GM18870 (cell line): ENCODE data around the gene PACRG.

Experiments
- ATAC-seq: cut with Tn5 transposase; IDR thresholded peaks from one replicate; pipeline ENCODE4 v1.9.1; 2021; ENCODE audit warnings: moderate library complexity; ENCODE audit not compliant: unreplicated experiment

Gene PACRG

DNA sequence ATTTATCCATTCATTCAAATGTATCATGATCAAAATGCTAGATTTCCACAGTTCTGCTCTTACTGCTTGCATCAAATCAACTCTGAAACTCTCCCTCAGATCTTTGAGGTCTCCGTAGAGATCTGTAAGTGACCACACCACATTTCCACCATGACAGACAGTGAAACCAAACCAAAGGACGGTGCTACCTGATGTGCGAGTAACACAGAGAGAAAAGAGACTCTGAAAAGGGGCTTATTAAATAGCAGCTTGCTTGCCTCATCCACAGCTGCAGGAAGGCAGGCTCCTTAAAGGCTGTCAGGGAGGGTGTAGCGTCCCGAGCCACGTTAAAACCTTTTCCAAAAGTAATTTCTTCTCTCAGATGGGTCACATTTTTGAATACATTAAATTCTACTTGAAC lies 335.8 kb downstream of the PACRG start:
- ATAC-seq, result no peak

GRCh38 chr6:163064397-163064796 lies 336.6 kb downstream of the PACRG start:
- no peak for ATAC-seq

DNA sequence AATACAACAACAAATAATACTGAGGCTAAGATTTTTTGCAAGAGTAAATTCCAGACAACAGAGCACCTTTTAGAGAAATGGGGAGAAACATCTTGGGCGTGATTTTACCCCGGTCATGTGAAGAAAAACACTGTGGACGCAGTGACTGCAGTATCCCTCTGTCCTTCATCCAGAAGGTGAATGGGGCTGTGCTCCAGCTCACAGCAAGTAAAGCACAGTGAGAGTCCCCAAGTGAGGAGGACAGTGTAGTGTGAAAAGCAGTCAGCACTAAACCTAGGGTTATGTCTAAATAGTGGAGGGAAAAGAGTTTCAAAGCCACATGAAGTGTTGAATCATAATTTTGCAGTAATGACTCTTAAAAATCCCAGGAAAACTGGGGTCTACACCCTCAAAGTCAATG lies 338.4 kb downstream of the PACRG start:
- no peak for ATAC-seq

DNA sequence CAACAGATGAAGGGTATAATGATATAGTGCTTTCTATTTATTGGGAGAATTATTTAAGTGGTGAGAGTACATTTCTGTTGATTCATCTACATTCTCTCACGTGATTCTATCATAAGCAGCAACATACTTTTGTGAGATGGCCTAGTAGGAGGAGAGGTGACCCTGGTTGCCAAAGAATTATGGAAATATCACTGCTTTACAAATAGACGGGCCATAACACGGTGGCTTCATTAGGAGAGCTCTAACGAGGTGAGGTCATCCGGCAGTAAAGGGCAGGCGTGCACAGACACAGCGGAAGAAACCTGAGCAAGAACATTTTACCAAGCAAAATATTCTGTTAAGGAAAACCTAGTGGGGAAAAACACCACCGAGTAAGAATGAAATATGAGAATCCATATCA lies 349.4 kb downstream of the PACRG start:
- no peak for ATAC-seq

GRCh38 chr6:163078712-163079111 lies 350.9 kb downstream of the PACRG start:
- no peak for ATAC-seq

DNA sequence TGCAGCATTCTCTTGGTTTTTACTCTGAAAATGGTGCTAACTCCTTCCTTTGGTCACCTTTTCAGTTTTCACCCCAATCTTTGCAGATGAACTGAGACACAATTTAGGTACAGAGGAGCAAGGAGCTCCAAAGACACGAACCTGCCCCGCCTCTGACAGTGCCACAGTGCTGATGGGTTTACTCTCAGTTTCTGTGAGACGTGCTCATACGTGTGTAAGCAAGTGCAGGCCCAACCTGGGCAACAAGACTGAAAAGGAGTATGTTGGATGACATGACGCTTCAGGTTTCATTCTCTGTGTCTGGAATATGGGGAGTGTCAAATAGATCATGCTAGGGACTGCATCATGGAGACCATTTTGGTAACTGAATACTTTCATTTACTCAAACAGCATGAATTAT lies 352.5 kb downstream of the PACRG start:
- no peak for ATAC-seq

DNA sequence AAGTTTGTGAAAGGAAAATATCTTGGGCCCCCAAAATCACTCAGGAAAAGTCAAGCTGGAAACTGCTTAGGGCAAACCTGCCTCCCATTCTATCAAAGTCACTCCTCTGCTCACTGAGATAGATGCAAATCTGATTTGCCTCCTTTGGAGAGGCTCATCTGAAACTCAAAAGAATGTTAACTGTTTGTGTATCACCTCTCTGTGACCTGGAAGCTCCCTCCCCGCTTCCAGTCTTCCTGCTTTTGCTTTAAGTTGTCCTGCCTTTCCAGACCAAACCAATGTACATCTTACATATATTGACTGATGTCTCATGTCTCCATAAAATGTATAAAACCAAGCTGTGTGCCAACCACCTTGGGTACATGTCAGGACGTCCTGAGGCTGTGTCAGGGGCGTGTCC lies 355.4 kb downstream of the PACRG start:
- ATAC-seq, result no peak

GRCh38 chr6:163085426-163085825 lies 357.7 kb downstream of the PACRG start:
- ATAC-seq, result no peak

DNA sequence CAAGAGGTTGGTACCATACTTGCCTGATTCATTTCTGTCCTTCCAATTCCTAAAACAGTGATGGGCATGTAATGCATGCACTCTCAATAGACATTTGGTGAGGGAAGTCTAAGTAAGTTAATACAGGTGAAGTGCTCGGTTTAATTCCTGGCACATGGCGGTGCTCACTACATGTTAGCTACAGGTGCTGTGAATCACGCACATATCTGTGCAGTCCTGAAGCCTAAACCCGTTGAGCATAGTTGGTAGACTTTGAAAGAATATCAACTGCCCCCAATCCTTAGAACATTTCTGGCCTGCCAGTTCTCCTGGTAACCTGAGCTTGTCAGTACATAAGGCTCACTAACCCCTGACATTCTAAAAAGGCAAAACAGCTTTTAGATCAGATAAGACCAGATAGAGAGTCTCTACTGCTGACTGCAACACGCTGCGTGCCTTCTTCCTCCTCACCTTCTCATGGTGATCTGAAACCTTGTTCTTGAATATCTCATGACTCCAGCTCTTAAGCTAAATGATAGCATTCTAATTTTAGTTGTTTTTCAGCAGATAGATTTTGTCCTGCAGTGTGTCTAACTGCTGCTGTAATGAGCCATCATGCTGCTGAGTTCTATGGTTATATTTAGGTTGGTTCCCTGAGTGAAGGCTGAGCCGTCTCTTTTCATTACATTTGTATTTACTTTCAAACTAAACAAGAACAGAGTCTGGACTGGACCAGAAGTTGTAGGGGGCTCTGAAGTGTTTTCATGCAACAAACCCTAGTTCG lies 358.3 kb downstream of the PACRG start:
- ATAC-seq, result no peak

- no peak for ATAC-seq
These were observed 358.8 kb downstream of the PACRG start for GRCh38 chr6:163086624-163086920.

- no peak for ATAC-seq
These were observed 360.2 kb downstream of the PACRG start for GRCh38 chr6:163087981-163088380.

DNA sequence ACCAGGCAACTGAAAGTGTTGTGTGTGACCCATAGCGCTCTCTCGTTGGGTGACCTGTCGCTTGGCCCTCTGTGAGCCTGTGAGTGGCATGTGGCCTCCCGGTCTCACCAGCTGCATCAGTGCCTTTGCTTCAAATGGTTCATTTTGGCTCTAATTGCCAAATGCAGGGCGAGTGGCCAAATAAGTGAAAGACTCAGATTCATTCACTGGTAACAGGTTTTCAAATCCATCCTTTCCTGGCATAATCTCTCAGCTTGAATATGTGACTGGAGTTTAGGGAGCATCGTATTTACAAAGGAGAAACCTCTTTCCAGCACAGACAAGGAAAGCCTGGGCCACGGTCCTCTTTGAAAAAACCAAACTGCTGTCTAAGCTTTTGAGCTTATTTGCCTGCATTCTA lies 365.1 kb downstream of the PACRG start:
- ATAC-seq, result no peak

GRCh38 chr6:163094881-163095280 lies 367.1 kb downstream of the PACRG start:
- ATAC-seq, result no peak

DNA sequence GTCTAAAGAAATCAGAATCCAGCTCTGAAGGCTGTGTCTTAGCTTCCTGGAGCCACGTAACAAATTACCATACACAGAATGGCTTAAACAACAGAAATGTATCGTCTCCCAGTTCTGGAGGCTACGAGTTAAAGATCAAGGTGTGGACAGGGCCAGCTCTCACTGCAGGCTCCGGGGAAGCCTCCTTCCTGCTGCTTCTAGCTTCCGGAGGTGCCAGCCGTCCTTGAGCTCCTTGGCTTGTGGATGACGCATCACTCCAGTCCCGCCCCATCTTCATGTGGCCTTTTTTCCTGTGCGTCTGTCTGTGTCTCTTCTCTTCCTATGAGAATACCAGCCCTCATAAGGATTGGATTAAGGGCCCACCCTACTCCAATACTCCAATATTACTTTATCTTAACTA lies 367.6 kb downstream of the PACRG start:
- no peak for ATAC-seq

DNA sequence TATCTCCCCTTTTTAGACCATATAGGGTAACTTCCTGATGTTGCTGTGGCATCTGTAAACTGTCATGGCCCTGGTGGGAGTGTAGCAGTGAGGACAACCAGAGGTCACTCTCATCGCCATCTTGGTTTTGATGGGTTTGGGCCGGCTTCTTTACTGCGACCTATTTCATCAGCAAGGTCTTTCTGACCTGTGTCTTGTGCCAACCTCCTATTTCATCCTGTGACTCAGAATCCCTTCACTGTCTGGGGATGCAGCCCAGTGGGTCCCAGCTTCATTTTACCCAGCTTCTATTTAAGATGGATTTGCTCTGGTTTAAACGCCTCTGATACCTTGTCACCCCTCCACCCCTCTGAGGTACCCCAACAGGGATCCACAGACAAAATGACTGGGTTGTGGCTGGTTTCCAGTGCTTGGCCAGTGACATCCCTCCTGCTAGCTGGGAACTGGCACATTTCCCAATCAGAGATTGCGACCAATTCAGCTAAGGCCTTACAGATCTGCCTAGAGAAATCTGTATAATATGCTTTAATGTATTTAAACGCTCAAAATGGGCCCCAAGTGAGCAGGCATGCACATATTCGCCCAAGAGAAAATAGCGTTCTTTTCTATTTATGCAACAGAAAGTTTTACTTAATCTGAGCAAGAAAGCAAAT lies 371.2 kb downstream of the PACRG start:
- ATAC-seq, result no peak

DNA sequence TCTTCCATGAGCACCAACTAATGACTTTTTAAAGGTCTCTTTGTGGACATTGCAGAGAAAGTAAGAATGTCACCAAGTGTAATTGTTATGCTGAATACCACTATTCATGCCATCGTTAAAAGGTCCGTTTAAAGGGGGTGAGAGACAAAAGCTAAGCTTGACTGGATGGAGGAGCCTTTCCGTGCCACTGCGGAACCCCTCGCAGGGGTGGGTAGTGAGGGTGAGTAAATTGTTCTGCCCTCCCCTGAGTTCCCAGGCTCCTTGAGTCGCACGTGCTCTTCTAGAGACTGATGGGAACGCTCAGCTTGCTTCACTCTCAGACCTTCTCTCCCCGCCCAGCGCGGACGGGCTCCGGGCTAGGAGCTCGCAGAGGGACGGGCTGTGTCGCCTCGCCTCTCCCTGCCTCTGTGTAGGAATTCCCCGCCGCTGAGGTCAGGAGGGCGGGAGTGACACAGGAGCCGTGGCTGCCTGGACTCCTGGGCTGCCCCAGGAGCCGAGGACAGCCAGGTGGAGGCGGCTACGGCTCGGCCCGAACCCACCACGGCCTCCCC lies 371.9 kb downstream of the PACRG start:
- ATAC-seq, result no peak

GRCh38 chr6:163100259-163100658 lies 372.5 kb downstream of the PACRG start:
- no peak for ATAC-seq

DNA sequence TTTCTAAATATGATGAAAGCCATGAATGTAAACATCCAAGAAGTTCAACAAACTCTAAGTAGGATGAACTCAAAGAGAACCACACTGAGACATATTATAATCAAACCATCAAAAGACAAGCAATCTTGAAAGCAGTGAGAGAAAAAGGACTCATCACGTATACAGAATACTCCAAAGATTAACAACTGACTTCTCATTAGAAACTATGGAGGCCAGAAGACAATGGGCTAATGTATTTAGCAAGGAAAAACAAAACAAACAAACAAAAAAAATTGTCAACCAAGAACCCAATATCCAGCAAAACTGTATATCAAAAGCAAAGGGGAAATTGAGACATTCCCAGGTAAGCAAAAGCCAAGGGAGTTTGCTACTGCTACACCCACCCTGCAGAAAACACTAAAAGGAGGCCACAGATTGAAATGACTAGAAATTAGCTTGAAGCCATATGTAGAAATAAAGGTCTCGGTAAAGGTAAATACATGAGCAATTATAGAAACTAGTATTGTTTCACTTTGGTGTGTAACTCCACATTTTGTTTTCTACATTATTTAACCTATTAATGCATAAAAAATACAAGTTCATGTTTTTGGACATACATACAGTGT lies 385.7 kb downstream of the PACRG start:
- ATAC-seq, result no peak

DNA sequence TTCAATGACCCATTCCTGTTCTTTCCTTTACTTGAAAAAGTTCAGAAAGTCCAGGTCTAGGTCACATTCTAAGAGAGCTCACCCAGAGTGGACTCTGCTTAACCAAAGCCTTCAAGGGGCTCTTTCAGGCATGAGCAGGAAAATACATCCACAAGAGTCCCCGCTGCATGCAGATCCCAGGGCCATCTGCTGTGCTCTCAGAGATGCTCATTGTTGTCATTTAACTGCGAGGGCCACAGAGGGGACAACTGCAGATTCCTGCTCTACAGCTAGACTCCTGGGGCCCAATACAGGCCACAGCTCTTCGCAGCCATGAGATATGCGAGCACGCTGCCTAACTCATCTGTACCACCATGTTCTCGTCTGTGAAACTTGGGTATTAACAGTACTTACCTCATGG lies 391.2 kb downstream of the PACRG start:
- ATAC-seq, result no peak

GRCh38 chr6:163120223-163120622 lies 392.4 kb downstream of the PACRG start:
- no peak for ATAC-seq

- no peak for ATAC-seq
These were observed 393.5 kb downstream of the PACRG start for GRCh38 chr6:163121270-163121669.

DNA sequence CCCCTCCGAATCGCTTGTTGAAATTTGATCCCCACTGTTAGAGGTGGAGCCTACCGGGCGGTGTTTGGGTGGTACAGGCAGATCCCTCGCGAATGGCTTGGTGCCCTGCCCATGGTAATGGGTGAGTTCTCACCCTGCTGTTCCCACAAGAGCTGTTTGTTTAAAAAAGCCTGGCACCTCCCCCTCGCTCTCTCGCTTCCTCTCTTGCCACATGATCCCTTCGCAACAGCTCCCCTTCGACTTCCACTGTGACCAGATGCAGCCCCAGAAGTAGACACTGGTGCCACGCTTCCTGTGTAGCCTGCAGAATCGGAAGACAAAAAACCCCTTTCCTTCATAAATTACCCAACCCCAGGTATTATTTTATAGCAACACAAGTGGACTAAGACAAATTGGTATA lies 394.6 kb downstream of the PACRG start:
- ATAC-seq, result no peak
